Neuronal stem cell (in vitro differentiated cells): ENCODE data around the gene CAMTA1.
A peak's percentile ranks its signal among the peaks of the same experiment; 100 is the strongest.

Experiments
- DNase-seq: peaks from one replicate; pipeline ENCODE4 v3.0.0-alpha.2; 2013; ENCODE audit warnings: low spot score
- H2AFZ ChIP-seq: one replicate; pipeline ENCODE4 v1.6.1; 2013; ENCODE audit warnings: mild to moderate bottlenecking, low read length, inconsistent platforms
- H2AK5ac ChIP-seq: 2 replicates; pipeline ENCODE4 v1.6.1; 2013; ENCODE audit warnings: low read depth, mild to moderate bottlenecking, inconsistent platforms, low read length, moderate library complexity, mixed read lengths
- H2BK120ac ChIP-seq: 2 replicates; pipeline ENCODE4 v1.6.1; 2013; ENCODE audit warnings: low read depth, mild to moderate bottlenecking, inconsistent platforms, low read length, moderate library complexity, mixed read lengths
- H2BK12ac ChIP-seq: one replicate; pipeline ENCODE4 v1.6.1; 2013; ENCODE audit warnings: low read length, inconsistent platforms
- H2BK15ac ChIP-seq: 2 replicates; pipeline ENCODE4 v1.6.1; 2013; ENCODE audit warnings: mild to moderate bottlenecking, low read length, inconsistent platforms, mixed read lengths
- H2BK5ac ChIP-seq: one replicate; pipeline ENCODE4 v1.6.1; 2013; ENCODE audit warnings: inconsistent platforms, mild to moderate bottlenecking, low read length, moderate library complexity
- H3K14ac ChIP-seq: one replicate; pipeline ENCODE4 v1.6.1; 2013; ENCODE audit warnings: low read length, inconsistent platforms
- H3K18ac ChIP-seq: 2 replicates; pipeline ENCODE4 v1.6.1; 2013; ENCODE audit warnings: low read length, inconsistent platforms
- H3K23ac ChIP-seq: 2 replicates; pipeline ENCODE4 v1.6.1; 2013; ENCODE audit warnings: low read depth, mild to moderate bottlenecking, mixed read lengths, low read length, inconsistent platforms; ENCODE audit not compliant: poor library complexity
- H3K27ac ChIP-seq: replicated peaks from 3 replicates; pipeline ENCODE4 v1.5.1; 2013; ENCODE audit warnings: low read length, inconsistent platforms
- H3K27me3 ChIP-seq, 3 experiments: 2 replicates each; pipeline ENCODE4 v1.6.1; 2013; ENCODE audit warnings: low read length in 3 of 3, mild to moderate bottlenecking in 2 of 3, inconsistent platforms in 1 of 3, low read depth in 1 of 3, mixed read lengths in 1 of 3, moderate library complexity in 1 of 3; ENCODE audit not compliant: control insufficient read depth in 3 of 3, insufficient read depth in 3 of 3
- H3K36me3 ChIP-seq, 2 donors: replicated peaks in 1 of 2; 2 replicates each; pipeline ENCODE4 v1.6.1; 2013; ENCODE audit warnings: low read length in 2 of 2; ENCODE audit not compliant: control insufficient read depth in 2 of 2, insufficient read depth in 2 of 2
- H3K4ac ChIP-seq: 2 replicates; pipeline ENCODE4 v1.6.1; 2013; ENCODE audit warnings: inconsistent platforms, mild to moderate bottlenecking, low read length, moderate library complexity
- H3K4me1 ChIP-seq, 2 donors: 1 replicate in 1 of 2; 2 replicates in 1 of 2; pipeline ENCODE4 v1.6.1; 2013; ENCODE audit warnings: low read length in 2 of 2, low read depth in 1 of 2; ENCODE audit not compliant: control insufficient read depth in 2 of 2, insufficient read depth in 1 of 2
- H3K4me2 ChIP-seq: one replicate; pipeline ENCODE4 v1.6.1; 2013; ENCODE audit warnings: mild to moderate bottlenecking, low read length, inconsistent platforms; ENCODE audit not compliant: insufficient read depth, poor library complexity, severe bottlenecking
- H3K4me3 ChIP-seq, 2 donors: 2 replicates each; pipeline ENCODE4 v1.5.1; 2013; ENCODE audit warnings: low read length in 2 of 2, mild to moderate bottlenecking in 2 of 2, inconsistent platforms in 1 of 2, moderate library complexity in 1 of 2
- H3K79me1 ChIP-seq: one replicate; pipeline ENCODE4 v1.6.1; 2013; ENCODE audit warnings: low read depth, mild to moderate bottlenecking, inconsistent platforms, low read length, moderate library complexity
- H3K9ac ChIP-seq: one replicate; pipeline ENCODE4 v1.6.1; 2013; ENCODE audit warnings: mild to moderate bottlenecking, low read depth, low read length, inconsistent platforms; ENCODE audit not compliant: poor library complexity
- H3K9me3 ChIP-seq, 2 donors: replicated peaks in 1 of 2; 2 replicates each; pipeline versions ENCODE3 to v1.6.1; 2013; ENCODE audit warnings: low read length in 2 of 2, mild to moderate bottlenecking in 2 of 2, inconsistent platforms in 1 of 2, low read depth in 1 of 2, mixed read lengths in 1 of 2, moderate library complexity in 1 of 2; ENCODE audit not compliant: control insufficient read depth in 2 of 2, insufficient read depth in 1 of 2
- H4K8ac ChIP-seq: one replicate; pipeline ENCODE4 v1.6.1; 2013; ENCODE audit warnings: low read depth, mild to moderate bottlenecking, inconsistent platforms, low read length, moderate library complexity
- H4K91ac ChIP-seq: one replicate; pipeline ENCODE4 v1.6.1; 2013; ENCODE audit warnings: low read length, low read depth, mild to moderate bottlenecking, inconsistent platforms; ENCODE audit not compliant: poor library complexity
- WGBS, 2 donors: extraction: QIAGEN DNeasy Blood & Tissue Kit; methylation state at CpG; one replicate each; pipeline ENCODE4 v1.1.7; 2013; ENCODE audit warnings: missing lambda C conversion rate in 2 of 2, mixed read lengths in 1 of 2; ENCODE audit not compliant: insufficient read length in 2 of 2, insufficient replicate concordance in 1 of 2; ENCODE audit errors: extremely low coverage in 2 of 2; 5-methylcytosine and 5-hydroxymethylcytosine counted together

The CAMTA1 gene

GRCh38 chr1:7524341-7525337, 739.4 kb downstream of the CAMTA1 start:
- no peak overlapping the region for H2BK5ac ChIP-seq

GRCh38 chr1:7525338-7526063, 740.2 kb downstream of the CAMTA1 start:
- peak overlapping the region in 1 of 2 donors; percentile 13 for H3K4me3 ChIP-seq
- H4K8ac ChIP-seq: no peak overlapping the region
- no peak overlapping the region for H4K91ac ChIP-seq
- no peak overlapping the region for H2BK120ac ChIP-seq
- H2AK5ac ChIP-seq: peak overlapping the region; percentile 45
- H3K27ac ChIP-seq: no peak overlapping the region
- WGBS, 2 donors: no CpG with 5 or more reads among the region's 12 CpGs
- no peak overlapping the region for H3K4me2 ChIP-seq
- H2BK12ac ChIP-seq: no peak overlapping the region
- H3K23ac ChIP-seq: peak overlapping the region; percentile 68
- peaks cover 0 to 3% (median 0%) of the 10 kb centered on the region in 3 experiments for H3K27me3 ChIP-seq
- no peaks in the 10 kb centered on the region for H3K9me3 ChIP-seq
- peak overlapping the region; percentile 95 for H3K14ac ChIP-seq
- no peak for DNase-seq
- H3K9ac ChIP-seq: no peak overlapping the region
- peaks cover 0 to 5% of the 10 kb centered on the region in 2 donors for H3K4me1 ChIP-seq
- H3K18ac ChIP-seq: no peak overlapping the region
- H3K4ac ChIP-seq: no peak overlapping the region
- H2AFZ ChIP-seq: no peak overlapping the region
- H3K36me3 ChIP-seq: no peaks in the 10 kb centered on the region
- H2BK5ac ChIP-seq: no peak overlapping the region
- no peaks in the 10 kb centered on the region for H3K79me1 ChIP-seq
- no peak overlapping the region for H2BK15ac ChIP-seq

More at GRCh38 chr1:7524341-7525337, 739.4 kb downstream of the CAMTA1 start:
- Histone ChIP-seq H3K23ac (no peak overlapping the region), H3K27ac (no peak overlapping the region), H3K9me3 (no peaks in the 10 kb centered on the region), H4K8ac (no peak overlapping the region), H3K4ac (no peak overlapping the region), H2BK12ac (no peak overlapping the region), H3K79me1 (no peaks in the 10 kb centered on the region), H3K18ac (no peak overlapping the region), H2AFZ (no peak overlapping the region), H3K27me3 (peaks cover 0 to 3% (median 0%) of the 10 kb centered on the region in 3 experiments), H2BK15ac (no peak overlapping the region), H3K9ac (no peak overlapping the region), H3K14ac (peak overlapping the region; percentile 44), H3K4me1 (peaks cover 0 to 5% of the 10 kb centered on the region in 2 donors), H3K4me2 (no peak overlapping the region), H2AK5ac (peak overlapping the region; percentile 45), H2BK120ac (no peak overlapping the region), H4K91ac (no peak overlapping the region), H3K4me3 (no peak overlapping the region), H3K36me3 (no peaks in the 10 kb centered on the region)
- DNase-seq: no peak
- no CpG with 5 or more reads among the region's 16 CpGs for WGBS, 2 donors

GRCh38 chr1:7526196-7526866, 741.1 kb downstream of the CAMTA1 start:
- Histone ChIP-seq H3K4ac (peak overlapping the region; percentile 91), H3K9me3 (no peaks in the 10 kb centered on the region), H2BK5ac (no peak overlapping the region), H2AK5ac (peak overlapping the region; percentile 63), H3K36me3 (no peaks in the 10 kb centered on the region), H3K4me3 (no peak overlapping the region), H2BK120ac (no peak overlapping the region), H2AFZ (no peak overlapping the region), H3K4me1 (peaks cover 0 to 5% of the 10 kb centered on the region in 2 donors), H3K14ac (no peak overlapping the region), H3K4me2 (no peak overlapping the region), H3K27ac (no peak overlapping the region), H2BK12ac (peak overlapping the region; percentile 70), H2BK15ac (no peak overlapping the region), H3K23ac (no peak overlapping the region), H4K8ac (no peak overlapping the region), H3K18ac (peak overlapping the region; percentile 91), H4K91ac (no peak overlapping the region), H3K79me1 (no peaks in the 10 kb centered on the region), H3K27me3 (peaks cover 0 to 3% (median 0%) of the 10 kb centered on the region in 3 experiments), H3K9ac (peak overlapping the region; percentile 30)
- no peak for DNase-seq
- WGBS, 2 donors: no CpG with 5 or more reads among the region's 10 CpGs
